Measurements from ENCODE around the gene TCEAL3. TPM values are rescaled to one million over a fixed set of nuclear protein-coding genes. Genes with fewer than 3 reads are reported as not detected.
"Not testable (repeated sequence)": the region's sequence is repeated elsewhere in the genome, so short reads cannot be mapped to it uniquely, and the experiment has no call there.

TCEAL3 gene
- total RNA-seq, 1 experiment from 2014 or later: 23.8 TPM

DNA sequence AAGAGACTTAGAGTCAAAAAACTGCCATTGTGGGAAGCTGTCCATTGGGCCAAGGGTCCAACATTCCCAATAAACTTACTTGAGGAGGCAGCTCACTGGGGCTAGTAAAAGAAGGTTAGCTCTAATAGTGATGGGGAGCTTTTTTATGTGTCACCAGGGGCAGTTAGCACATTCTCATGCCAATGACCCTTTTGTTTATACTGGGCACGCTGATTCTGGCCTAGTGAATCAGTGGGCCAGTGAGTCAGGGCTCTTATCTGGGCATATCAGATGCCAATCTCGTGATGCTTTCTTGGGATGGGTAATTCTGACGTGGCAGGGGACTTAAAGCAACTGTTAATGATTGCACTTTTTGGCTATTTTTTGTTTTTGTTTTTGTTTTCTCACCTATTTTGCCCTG, 48.9 kb downstream of the TCEAL3 start:
- intact Hi-C loops (cut with micrococcal nuclease; ENCODE audit: unreplicated experiment): no loop called here
- in situ Hi-C loops (cut with HindIII; ENCODE audit: low pct_unique_long_range_greater_than_20kb, low sequenced_read_pairs): no loop called here
- peaks cover 32% of the 10 kb centered on the region for H3K4me1 ChIP-seq (ENCODE audit: control insufficient read depth, insufficient read depth, low read length)
- no TSS peak for BruUV-seq (replicated peaks)
- peak overlapping the region; percentile 86 for H3K27ac ChIP-seq (ENCODE audit: low read length)
- ATAC-seq (peak; percentile 92), DNase-seq (ENCODE audit: low read depth, low spot score) (peak; percentile 82)
- TF ChIP-seq, protein P1, sequence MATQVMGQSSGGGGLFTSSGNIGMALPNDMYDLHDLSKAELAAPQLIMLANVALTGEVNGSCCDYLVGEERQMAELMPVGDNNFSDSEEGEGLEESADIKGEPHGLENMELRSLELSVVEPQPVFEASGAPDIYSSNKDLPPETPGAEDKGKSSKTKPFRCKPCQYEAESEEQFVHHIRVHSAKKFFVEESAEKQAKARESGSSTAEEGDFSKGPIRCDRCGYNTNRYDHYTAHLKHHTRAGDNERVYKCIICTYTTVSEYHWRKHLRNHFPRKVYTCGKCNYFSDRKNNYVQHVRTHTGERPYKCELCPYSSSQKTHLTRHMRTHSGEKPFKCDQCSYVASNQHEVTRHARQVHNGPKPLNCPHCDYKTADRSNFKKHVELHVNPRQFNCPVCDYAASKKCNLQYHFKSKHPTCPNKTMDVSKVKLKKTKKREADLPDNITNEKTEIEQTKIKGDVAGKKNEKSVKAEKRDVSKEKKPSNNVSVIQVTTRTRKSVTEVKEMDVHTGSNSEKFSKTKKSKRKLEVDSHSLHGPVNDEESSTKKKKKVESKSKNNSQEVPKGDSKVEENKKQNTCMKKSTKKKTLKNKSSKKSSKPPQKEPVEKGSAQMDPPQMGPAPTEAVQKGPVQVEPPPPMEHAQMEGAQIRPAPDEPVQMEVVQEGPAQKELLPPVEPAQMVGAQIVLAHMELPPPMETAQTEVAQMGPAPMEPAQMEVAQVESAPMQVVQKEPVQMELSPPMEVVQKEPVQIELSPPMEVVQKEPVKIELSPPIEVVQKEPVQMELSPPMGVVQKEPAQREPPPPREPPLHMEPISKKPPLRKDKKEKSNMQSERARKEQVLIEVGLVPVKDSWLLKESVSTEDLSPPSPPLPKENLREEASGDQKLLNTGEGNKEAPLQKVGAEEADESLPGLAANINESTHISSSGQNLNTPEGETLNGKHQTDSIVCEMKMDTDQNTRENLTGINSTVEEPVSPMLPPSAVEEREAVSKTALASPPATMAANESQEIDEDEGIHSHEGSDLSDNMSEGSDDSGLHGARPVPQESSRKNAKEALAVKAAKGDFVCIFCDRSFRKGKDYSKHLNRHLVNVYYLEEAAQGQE (IDR thresholded peaks at IDR 0.05; ENCODE audit: insufficient read depth in 1 of 2, low read depth in 2 of 2, low read length in 1 of 2): no peak
- TF ChIP-seq POLR2AphosphoS5 (IDR thresholded peaks at IDR 0.05; ENCODE audit: low read depth, low read length) (peak; percentile 57; the same call in 1 of the 2 replicates), TCF7L2 (IDR thresholded peaks at IDR 0.05; ENCODE audit: low read depth, low read length) (0 out of 2 replicates have a peak, but pooled peaks have one; percentile 56), SIN3A (IDR thresholded peaks at IDR 0.05; ENCODE audit: borderline replicate concordance, insufficient read depth, low read depth, low read length) (no peak)
- TF ChIP-seq, protein P2, sequence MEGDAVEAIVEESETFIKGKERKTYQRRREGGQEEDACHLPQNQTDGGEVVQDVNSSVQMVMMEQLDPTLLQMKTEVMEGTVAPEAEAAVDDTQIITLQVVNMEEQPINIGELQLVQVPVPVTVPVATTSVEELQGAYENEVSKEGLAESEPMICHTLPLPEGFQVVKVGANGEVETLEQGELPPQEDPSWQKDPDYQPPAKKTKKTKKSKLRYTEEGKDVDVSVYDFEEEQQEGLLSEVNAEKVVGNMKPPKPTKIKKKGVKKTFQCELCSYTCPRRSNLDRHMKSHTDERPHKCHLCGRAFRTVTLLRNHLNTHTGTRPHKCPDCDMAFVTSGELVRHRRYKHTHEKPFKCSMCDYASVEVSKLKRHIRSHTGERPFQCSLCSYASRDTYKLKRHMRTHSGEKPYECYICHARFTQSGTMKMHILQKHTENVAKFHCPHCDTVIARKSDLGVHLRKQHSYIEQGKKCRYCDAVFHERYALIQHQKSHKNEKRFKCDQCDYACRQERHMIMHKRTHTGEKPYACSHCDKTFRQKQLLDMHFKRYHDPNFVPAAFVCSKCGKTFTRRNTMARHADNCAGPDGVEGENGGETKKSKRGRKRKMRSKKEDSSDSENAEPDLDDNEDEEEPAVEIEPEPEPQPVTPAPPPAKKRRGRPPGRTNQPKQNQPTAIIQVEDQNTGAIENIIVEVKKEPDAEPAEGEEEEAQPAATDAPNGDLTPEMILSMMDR (IDR thresholded peaks at IDR 0.05): no peak
- H3K27me3 ChIP-seq (ENCODE audit: control insufficient read depth, insufficient read depth, low read length): no peaks in the 10 kb centered on the region
- ChIA-PET CTCF (no interaction called here), POLR2A (no interaction called here)
- H3K36me3 ChIP-seq (ENCODE audit: control insufficient read depth, insufficient read depth, low read length): no peaks in the 10 kb centered on the region
- H3K4me3 ChIP-seq (ENCODE audit: low read depth in 2 of 2, low read length in 2 of 2): no peak overlapping the region
- H3K9me3 ChIP-seq (ENCODE audit: control insufficient read depth, insufficient read depth, low read depth, low read length): peaks cover 4% of the 10 kb centered on the region; the same call in 1 of the 2 replicates

DNA sequence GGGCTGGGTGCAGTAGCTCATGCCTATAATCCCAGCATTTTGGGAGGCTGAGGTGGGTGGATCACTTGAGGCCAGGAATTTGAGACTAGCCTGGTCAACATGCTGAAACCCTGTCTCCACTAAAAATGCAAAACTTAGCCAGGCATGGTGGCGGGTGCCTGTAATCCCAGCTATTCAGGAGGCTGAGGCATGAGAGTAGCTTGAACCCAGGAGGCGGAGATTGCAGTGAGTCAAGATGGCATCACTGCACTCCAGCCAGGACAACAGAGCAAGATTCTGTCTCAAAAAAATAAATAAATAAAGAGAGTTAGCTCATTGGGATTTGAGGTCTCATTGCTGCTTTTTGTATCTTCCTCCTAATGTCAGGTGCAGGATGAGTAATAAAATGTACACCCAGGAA, 49.3 kb downstream of the TCEAL3 start:
- H3K27ac ChIP-seq (ENCODE audit: low read length): peak overlapping the region; percentile 86
- intact Hi-C loops (cut with micrococcal nuclease; ENCODE audit: unreplicated experiment); H3K4me3 ChIP-seq (ENCODE audit: low read depth in 2 of 2, low read length in 2 of 2); H3K36me3 ChIP-seq (ENCODE audit: control insufficient read depth, insufficient read depth, low read length); in situ Hi-C loops (cut with HindIII; ENCODE audit: low pct_unique_long_range_greater_than_20kb, low sequenced_read_pairs); BruUV-seq (replicated peaks); DNase-seq (ENCODE audit: low read depth, low spot score); H3K9me3 ChIP-seq (ENCODE audit: control insufficient read depth, insufficient read depth, low read depth, low read length); CTCF ChIA-PET; H3K27me3 ChIP-seq (ENCODE audit: control insufficient read depth, insufficient read depth, low read length); POLR2A ChIA-PET: not testable (repeated sequence)
- H3K4me1 ChIP-seq (ENCODE audit: control insufficient read depth, insufficient read depth, low read length): peaks cover 32% of the 10 kb centered on the region
- ATAC-seq: peak; percentile 51

DNA sequence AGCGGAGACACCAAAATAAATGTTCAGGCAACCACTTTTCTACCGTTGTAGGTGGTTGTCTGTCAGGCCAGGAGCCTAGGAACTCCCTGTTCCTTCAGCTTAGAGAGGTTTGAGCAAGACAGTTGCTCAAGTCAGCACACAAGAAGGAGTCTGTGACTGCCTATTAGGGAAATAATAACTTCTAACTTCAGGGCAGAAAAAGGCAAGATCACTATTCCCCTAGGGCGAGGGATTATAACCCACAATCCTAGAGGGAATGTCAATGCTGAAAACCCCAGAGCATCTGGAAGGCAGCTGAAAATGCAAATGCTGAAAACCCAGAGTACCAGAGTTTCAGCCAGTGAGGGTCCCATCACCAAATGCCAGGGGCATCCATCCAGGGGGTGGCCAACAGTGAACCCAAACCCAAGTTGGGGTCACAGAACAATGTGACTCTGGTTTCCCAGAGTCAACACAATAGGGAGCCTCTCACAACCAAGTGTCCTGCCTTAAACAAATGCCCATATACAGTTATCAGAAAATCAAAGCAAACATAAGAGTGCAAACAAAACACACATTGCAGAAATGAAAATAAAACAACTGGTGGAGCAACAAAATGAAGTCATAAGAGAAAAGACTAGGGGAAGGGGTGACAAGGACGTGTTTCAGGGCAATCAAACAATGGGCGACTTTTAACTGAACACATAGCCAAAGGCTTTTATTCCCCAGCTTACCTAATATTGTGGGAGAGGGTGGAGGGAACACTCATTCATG, 51.1 kb downstream of the TCEAL3 start:
- no peaks in the 10 kb centered on the region for H3K36me3 ChIP-seq (ENCODE audit: control insufficient read depth, insufficient read depth, low read length)
- DNase-seq (ENCODE audit: low read depth, low spot score) (no peak), ATAC-seq (peak; percentile 49)
- in situ Hi-C loops (cut with HindIII; ENCODE audit: low pct_unique_long_range_greater_than_20kb, low sequenced_read_pairs): no loop called here
- H3K4me3 ChIP-seq (ENCODE audit: low read depth in 2 of 2, low read length in 2 of 2): no peak overlapping the region
- ChIA-PET CTCF (no interaction called here), POLR2A (no interaction called here)
- intact Hi-C loops (cut with micrococcal nuclease; ENCODE audit: unreplicated experiment): no loop called here
- TF ChIP-seq, protein P1 (IDR thresholded peaks at IDR 0.05; ENCODE audit: insufficient read depth in 1 of 2, low read depth in 2 of 2, low read length in 1 of 2): no peak
- TF ChIP-seq POLR2AphosphoS5 (IDR thresholded peaks at IDR 0.05; ENCODE audit: low read depth, low read length) (peak; percentile 31; the same call in 1 of the 2 replicates), SIN3A (IDR thresholded peaks at IDR 0.05; ENCODE audit: borderline replicate concordance, insufficient read depth, low read depth, low read length) (no peak), TCF7L2 (IDR thresholded peaks at IDR 0.05; ENCODE audit: low read depth, low read length) (no peak)
- BruUV-seq (replicated peaks): no TSS peak
- H3K9me3 ChIP-seq (ENCODE audit: control insufficient read depth, insufficient read depth, low read depth, low read length): peaks cover 4% of the 10 kb centered on the region; the same call in 1 of the 2 replicates
- H3K4me1 ChIP-seq (ENCODE audit: control insufficient read depth, insufficient read depth, low read length): peaks cover 32% of the 10 kb centered on the region
- no peaks in the 10 kb centered on the region for H3K27me3 ChIP-seq (ENCODE audit: control insufficient read depth, insufficient read depth, low read length)
- H3K27ac ChIP-seq (ENCODE audit: low read length): peak overlapping the region; percentile 86

DNA sequence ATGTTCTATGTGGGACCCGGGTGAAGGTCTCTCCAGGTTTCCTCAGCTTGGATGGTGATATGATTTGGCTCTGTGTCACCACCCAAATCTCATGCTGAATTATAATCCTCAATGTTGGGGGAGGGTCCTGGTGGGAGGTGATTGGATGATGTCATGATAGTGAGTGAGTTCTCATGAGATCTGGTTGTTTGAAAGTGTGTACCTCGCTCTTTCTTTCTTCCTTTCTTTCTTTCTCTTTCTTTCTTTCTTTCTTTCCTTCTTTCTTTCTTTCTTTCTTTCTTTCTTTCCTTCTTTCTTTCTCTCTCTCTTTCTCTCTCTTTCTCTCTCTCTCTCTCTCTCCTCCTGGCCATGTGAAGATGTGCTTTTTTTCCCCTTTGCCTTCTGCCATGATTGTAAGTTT, 51.7 kb downstream of the TCEAL3 start:
- intact Hi-C loops (cut with micrococcal nuclease; ENCODE audit: unreplicated experiment); in situ Hi-C loops (cut with HindIII; ENCODE audit: low pct_unique_long_range_greater_than_20kb, low sequenced_read_pairs); H3K9me3 ChIP-seq (ENCODE audit: control insufficient read depth, insufficient read depth, low read depth, low read length); H3K36me3 ChIP-seq (ENCODE audit: control insufficient read depth, insufficient read depth, low read length); H3K4me3 ChIP-seq (ENCODE audit: low read depth in 2 of 2, low read length in 2 of 2); CTCF ChIA-PET; H3K27me3 ChIP-seq (ENCODE audit: control insufficient read depth, insufficient read depth, low read length); BruUV-seq (replicated peaks); DNase-seq (ENCODE audit: low read depth, low spot score); POLR2A ChIA-PET: not testable (repeated sequence)
- Histone ChIP-seq H3K27ac (ENCODE audit: low read length) (peak overlapping the region; percentile 86), H3K4me1 (ENCODE audit: control insufficient read depth, insufficient read depth, low read length) (peaks cover 32% of the 10 kb centered on the region)
- 0 out of 2 replicates have a peak, but pooled peaks have one; percentile 2 for ATAC-seq
